Hepatocyte (in vitro differentiated cells): Measurements from ENCODE around the gene CCAR1. TPM values are rescaled to one million over a fixed set of nuclear protein-coding genes. Genes with fewer than 3 reads are reported as not detected.
"Not testable (repeated sequence)": the region's sequence is repeated elsewhere in the genome, so short reads cannot be mapped to it uniquely, and the experiment has no call there.

Source experiments
- DNase-seq: peaks from one replicate; pipeline ENCODE4 v3.0.0-alpha.2; 2016; ENCODE audit warnings: low spot score
- H2AFZ ChIP-seq: fragments of 200-600 bp; sonication (generic); 2 replicates; pipeline ENCODE4 v1.6.0; 2016; ENCODE audit warnings: antibody characterized with exemption, mild to moderate bottlenecking
- H3K27ac ChIP-seq: fragments of 200-600 bp; sonication (generic); 2 replicates; pipeline ENCODE4 v1.5.1; 2016; ENCODE audit warnings: mild to moderate bottlenecking
- H3K27me3 ChIP-seq: fragments of 200-600 bp; sonication (generic); 2 replicates; pipeline ENCODE4 v1.6.1; 2016
- H3K36me3 ChIP-seq: fragments of 200-600 bp; sonication (generic); replicated peaks from 2 replicates; pipeline ENCODE4 v1.5.1; 2016; ENCODE audit warnings: low read depth; ENCODE audit not compliant: insufficient read depth
- H3K4me1 ChIP-seq: fragments of 200-600 bp; sonication (generic); 2 replicates; pipeline ENCODE4 v1.5.1; 2016; ENCODE audit warnings: mild to moderate bottlenecking, moderate library complexity; ENCODE audit not compliant: insufficient read depth
- H3K4me2 ChIP-seq: fragments of 200-600 bp; sonication (generic); 2 replicates; pipeline ENCODE4 v1.6.0; 2016
- H3K4me3 ChIP-seq: fragments of 200-600 bp; sonication (generic); 2 replicates; pipeline ENCODE4 v1.5.1; 2016; ENCODE audit warnings: mild to moderate bottlenecking
- H3K79me2 ChIP-seq: fragments of 200-600 bp; sonication (generic); 2 replicates; pipeline ENCODE4 v1.6.0; 2017; ENCODE audit warnings: mild to moderate bottlenecking
- H3K9me2 ChIP-seq: fragments of 200-600 bp; sonication (generic); replicated peaks from 2 replicates; pipeline ENCODE4 v1.6.0; 2017; ENCODE audit warnings: mild to moderate bottlenecking; ENCODE audit not compliant: insufficient read depth
- H3K9me3 ChIP-seq: fragments of 200-600 bp; sonication (generic); 2 replicates; pipeline ENCODE4 v1.5.1; 2016; ENCODE audit warnings: low read depth, mild to moderate bottlenecking
- H4K20me1 ChIP-seq: fragments of 200-600 bp; sonication (generic); 2 replicates; pipeline ENCODE4 v1.6.0; 2016; ENCODE audit warnings: mild to moderate bottlenecking; ENCODE audit not compliant: insufficient read depth, poor library complexity, severe bottlenecking
- CTCF ChIP-seq: fragments of 200-600 bp; sonication (generic); IDR thresholded peaks from 2 replicates; pipeline ENCODE4 v1.5.1; 2016; ENCODE audit warnings: antibody characterized with exemption, mild to moderate bottlenecking; ENCODE audit not compliant: poor library complexity
- EZH2 ChIP-seq: fragments of 200-600 bp; sonication (generic); IDR thresholded peaks from 2 replicates; pipeline ENCODE4 v1.6.1; 2016; ENCODE audit warnings: antibody characterized with exemption, mild to moderate bottlenecking, borderline replicate concordance
- EZH2phosphoT487 ChIP-seq: fragments of 200-600 bp; sonication (generic); IDR thresholded peaks from one replicate; pipeline ENCODE4 v1.6.1; 2018; ENCODE audit warnings: antibody characterized with exemption, mild to moderate bottlenecking, low read depth, moderate library complexity; ENCODE audit not compliant: unreplicated experiment, severe bottlenecking
- WGBS: methylation state at CpG from one replicate; pipeline ENCODE4 v1.1.6; 2016; ENCODE audit warnings: low lambda C conversion rate; ENCODE audit errors: missing lambda C conversion rate; 5-methylcytosine and 5-hydroxymethylcytosine counted together
- microRNA-seq: library from miRNA; unstranded; fragments of <30 nt; microRNA quantifications from one replicate; pipeline ENCODE4, GENCODE V29; 2017
- polyA plus RNA-seq: library from polyadenylated mRNA; unstranded; fragments of >200 nt; fragmentation: Nextera tagmentation; extraction: Ambion mirVana; gene quantifications from 2 replicates; pipeline ENCODE4 v1.2.1, GENCODE V29; 2016
- small RNA-seq: library from RNA; depleted of rRNA; stranded (forward); fragments of <200 nt; gene quantifications from one replicate; pipeline ENCODE3, GENCODE V24; 2014
- total RNA-seq: library from RNA; depleted of rRNA; stranded (reverse); fragments of >200 nt; gene quantifications from 2 replicates; pipeline ENCODE4 v1.2.3, GENCODE V29; 2014

Gene CCAR1
- total and polyA plus RNA-seq, 2 experiments from 2014 or later, result 51.3 to 58.9 TPM

DNA sequence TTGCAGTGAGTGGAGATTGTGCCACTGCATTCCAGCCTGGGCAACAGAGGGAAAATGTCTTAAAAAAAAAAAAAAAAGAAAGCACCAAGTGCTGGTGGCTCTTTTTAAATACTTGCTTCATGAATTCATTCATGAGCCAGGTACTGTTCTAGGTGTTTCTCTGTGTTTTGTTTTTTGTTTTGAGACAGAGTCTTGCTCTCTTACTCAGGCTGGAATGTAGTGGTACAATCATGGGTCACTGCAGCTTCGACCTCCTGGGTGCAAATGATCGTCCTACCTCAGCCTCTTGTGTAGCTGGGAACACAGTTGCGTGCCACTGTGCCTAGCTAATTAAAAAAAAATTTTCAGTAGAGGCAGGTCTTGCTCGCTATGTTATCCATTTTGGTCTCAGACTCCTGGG is 111.6 kb downstream of the CCAR1 start:
- Histone ChIP-seq H4K20me1 (no peaks in the 10 kb centered on the region), H3K36me3 (no peaks in the 10 kb centered on the region), H3K9me3 (no peaks in the 10 kb centered on the region), H3K4me3 (no peak overlapping the region), H3K4me2 (no peak overlapping the region), H2AFZ (no peak overlapping the region), H3K27me3 (no peaks in the 10 kb centered on the region), H3K9me2 (no peaks in the 10 kb centered on the region), H3K4me1 (no peaks in the 10 kb centered on the region), H3K27ac (no peak overlapping the region), H3K79me2 (no peaks in the 10 kb centered on the region)
- DNase-seq, result no peak
- TF ChIP-seq EZH2phosphoT487, result no peak
- no peak for TF ChIP-seq EZH2
- no peak for TF ChIP-seq CTCF
- WGBS, result 98% methylated on average over 4 of the region's 4 CpGs

DNA sequence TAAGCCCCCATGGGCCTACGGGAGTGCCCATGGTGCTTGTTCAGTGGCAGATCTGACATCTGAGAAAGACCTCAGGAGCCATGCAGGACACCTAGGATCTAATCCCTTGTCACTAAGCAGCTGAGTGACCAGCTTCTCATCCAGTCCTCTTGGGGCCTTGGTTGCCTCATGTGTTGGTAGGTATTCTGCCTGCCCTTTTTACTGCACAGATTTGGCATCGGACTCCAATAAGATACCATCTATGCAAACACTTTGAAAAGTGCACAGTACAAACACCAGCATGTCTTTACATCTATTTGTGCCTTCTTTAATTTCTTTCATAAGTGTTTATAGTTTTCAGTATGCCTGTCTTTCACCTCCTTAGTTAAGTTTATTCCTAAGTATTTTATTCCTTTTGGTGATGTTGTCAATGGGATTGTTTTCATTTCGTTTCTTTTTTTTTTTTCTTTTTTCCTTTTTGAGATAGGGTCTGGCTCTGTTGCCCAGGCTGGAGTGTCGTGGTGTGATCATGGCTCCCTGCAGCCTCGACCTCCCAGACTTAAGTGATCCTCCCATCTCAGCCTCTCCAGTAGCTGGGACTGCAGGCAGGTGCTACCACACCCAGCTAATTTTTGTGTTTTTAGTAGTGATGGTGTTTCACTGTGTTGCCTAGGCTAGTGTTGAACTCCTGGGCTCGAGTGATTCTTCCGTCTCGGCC is 116.7 kb downstream of the CCAR1 start:
- Histone ChIP-seq H3K9me3 (no peaks in the 10 kb centered on the region), H3K4me1 (no peaks in the 10 kb centered on the region), H4K20me1 (no peaks in the 10 kb centered on the region), H2AFZ (no peak overlapping the region), H3K4me3 (no peak overlapping the region), H3K27me3 (no peaks in the 10 kb centered on the region), H3K79me2 (no peaks in the 10 kb centered on the region), H3K27ac (no peak overlapping the region), H3K9me2 (no peaks in the 10 kb centered on the region), H3K36me3 (no peaks in the 10 kb centered on the region), H3K4me2 (no peak overlapping the region)
- 92% methylated on average over 8 of the region's 8 CpGs for WGBS
- no peak for TF ChIP-seq EZH2
- no peak for TF ChIP-seq CTCF
- TF ChIP-seq EZH2phosphoT487, result no peak
- no peak for DNase-seq

GRCh38 chr10:68840650-68841049 is 119.6 kb downstream of the CCAR1 start:
- not testable (repeated sequence) for H2AFZ ChIP-seq

More at GRCh38 chr10:68840650-68841049, 119.6 kb downstream of the CCAR1 start:
- not testable (repeated sequence) for H4K20me1 ChIP-seq, H3K9me3 ChIP-seq, H3K36me3 ChIP-seq, H3K4me3 ChIP-seq, H3K27me3 ChIP-seq, H3K27ac ChIP-seq, DNase-seq, H3K4me1 ChIP-seq, H3K9me2 ChIP-seq, H3K79me2 ChIP-seq, H3K4me2 ChIP-seq
- WGBS, result 94% methylated on average over 9 of the region's 9 CpGs

Small RNA genes lying within 50 kb of the gene (microRNA-seq; reads per million reads assigned to microRNA genes)
- not detected for gene MIR1254-1

Small RNA genes lying within 50 kb of the gene (small RNA-seq; reads per million reads assigned to genes)
- not detected for gene MIR1254-1
- not detected for gene RF00019

Other genes with a start within 250 kb of the CCAR1 start
- 6.1 and 9.3 TPM in 2 replicates for gene DNA2, start 249.3 kb upstream of the CCAR1 start, total RNA-seq
- gene DNA2, start 249.3 kb upstream of the CCAR1 start, polyA plus RNA-seq, result 1.5 and 2.4 TPM in 2 replicates
- gene SLC25A16, start 193.7 kb upstream of the CCAR1 start, total RNA-seq, result 22.1 and 23.5 TPM in 2 replicates
- gene SLC25A16, start 193.7 kb upstream of the CCAR1 start, polyA plus RNA-seq, result 9.9 and 10.7 TPM in 2 replicates
- 10.4 and 13.6 TPM in 2 replicates for gene TET1, start 160.9 kb upstream of the CCAR1 start, total RNA-seq
- 2.4 and 3.2 TPM in 2 replicates for gene TET1, start 160.9 kb upstream of the CCAR1 start, polyA plus RNA-seq
- gene STOX1, start 106.3 kb downstream of the CCAR1 start, total RNA-seq, result 5.5 and 6.4 TPM in 2 replicates
- 1.6 and 3.7 TPM in 2 replicates for gene STOX1, start 106.3 kb downstream of the CCAR1 start, polyA plus RNA-seq
- 40.5 and 40.9 TPM in 2 replicates for gene DDX50, start 180.1 kb downstream of the CCAR1 start, total RNA-seq
- 19.5 and 21.6 TPM in 2 replicates for gene DDX50, start 180.1 kb downstream of the CCAR1 start, polyA plus RNA-seq
- 55.6 and 55.7 TPM in 2 replicates for gene DDX21, start 234.9 kb downstream of the CCAR1 start, total RNA-seq
- gene DDX21, start 234.9 kb downstream of the CCAR1 start, polyA plus RNA-seq, result 15.8 and 17.0 TPM in 2 replicates